IMR-90 (cell line): Measurements from ENCODE around the gene RHBDD1. TPM values are rescaled to one million over a fixed set of nuclear protein-coding genes. Genes with fewer than 3 reads are reported as not detected.

Source experiments
- ATAC-seq: fragments of 200-7000 bp; cut with Tn5 transposase; 2 replicates; pipeline ENCODE4 v1.9.1; 2020; ENCODE audit warnings: low read depth, mild to moderate bottlenecking, moderate library complexity
- BruUV-seq: library from RNA; stranded (reverse); fragments of 400-500 nt; replicated peaks from 2 replicates; lab custom pipeline; 2021; lab: Mats Ljungman, UMichigan
- CTCF ChIA-PET: fragments of 300-600 bp; formaldehyde crosslinking; extraction: SDS; loops from one replicate; lab custom pipeline; 2021; ENCODE audit warnings: antibody characterized with exemption; lab: Yijun Ruan, JAX
- POLR2A ChIA-PET: fragments of 300-600 bp; sonication (Branson Sonifier 250); formaldehyde crosslinking; loops from one replicate; lab custom pipeline; 2022; ENCODE audit warnings: antibody characterized with exemption; ENCODE audit not compliant: unreplicated experiment; lab: Charles Lee
- DNase-seq: peaks from one replicate; pipeline ENCODE4 v3.0.0; 2013
- H2AFZ ChIP-seq: replicated peaks from 2 replicates; pipeline ENCODE3; 2013; ENCODE audit warnings: low read length, mild to moderate bottlenecking; ENCODE audit not compliant: poor library complexity
- H2AK5ac ChIP-seq: 2 replicates; pipeline ENCODE4 v1.6.1; 2013; ENCODE audit warnings: low read depth, low read length, inconsistent platforms
- H2AK9ac ChIP-seq: replicated peaks from 2 replicates; pipeline ENCODE3; 2013; ENCODE audit warnings: mild to moderate bottlenecking, low read depth, low read length, moderate library complexity; ENCODE audit not compliant: poor library complexity
- H2BK120ac ChIP-seq: 2 replicates; pipeline ENCODE4 v1.6.1; 2013; ENCODE audit warnings: low read depth, low read length, inconsistent platforms
- H2BK15ac ChIP-seq: 3 replicates; pipeline ENCODE4 v1.6.1; 2013; ENCODE audit warnings: low read depth, low read length, inconsistent platforms
- H2BK20ac ChIP-seq: 2 replicates; pipeline ENCODE4 v1.6.1; 2013; ENCODE audit warnings: low read depth, mild to moderate bottlenecking, inconsistent platforms, low read length, moderate library complexity
- H2BK5ac ChIP-seq: 2 replicates; pipeline ENCODE4 v1.6.1; 2013; ENCODE audit warnings: mild to moderate bottlenecking, low read depth, low read length, inconsistent platforms; ENCODE audit not compliant: poor library complexity, severe bottlenecking
- H3K14ac ChIP-seq: replicated peaks from 2 replicates; pipeline ENCODE4 v1.6.1; 2013; ENCODE audit warnings: low read depth, low read length, inconsistent platforms
- H3K18ac ChIP-seq: 2 replicates; pipeline ENCODE4 v1.6.1; 2013; ENCODE audit warnings: low read depth, low read length, control low read depth
- H3K23ac ChIP-seq: 2 replicates; pipeline ENCODE4 v1.6.1; 2013; ENCODE audit warnings: low read depth, low read length, inconsistent platforms
- H3K27ac ChIP-seq: 2 replicates; pipeline ENCODE4 v1.5.1; 2013; ENCODE audit warnings: mild to moderate bottlenecking, control low read depth, low read length; ENCODE audit not compliant: insufficient read depth
- H3K27me3 ChIP-seq: 2 replicates; pipeline ENCODE4 v1.6.1; 2013; ENCODE audit warnings: low read length; ENCODE audit not compliant: control insufficient read depth, insufficient read depth
- H3K36me3 ChIP-seq: 2 replicates; pipeline ENCODE4 v1.6.1; 2013; ENCODE audit warnings: low read length, mixed read lengths; ENCODE audit not compliant: control insufficient read depth, insufficient read depth
- H3K4ac ChIP-seq: 2 replicates; pipeline ENCODE4 v1.6.1; 2013; ENCODE audit warnings: low read depth, low read length, inconsistent platforms
- H3K4me1 ChIP-seq: 2 replicates; pipeline ENCODE4 v1.6.1; 2013; ENCODE audit warnings: low read length, mixed read lengths; ENCODE audit not compliant: control insufficient read depth, insufficient read depth
- H3K4me2 ChIP-seq: 2 replicates; pipeline ENCODE4 v1.6.1; 2013; ENCODE audit warnings: low read depth, mild to moderate bottlenecking, control low read depth, low read length, moderate library complexity
- H3K4me3 ChIP-seq: 2 replicates; pipeline ENCODE4 v1.5.1; 2013; ENCODE audit warnings: low read depth, mild to moderate bottlenecking, control low read depth, low read length, moderate library complexity; ENCODE audit not compliant: insufficient read depth
- H3K56ac ChIP-seq: 2 replicates; pipeline ENCODE4 v1.6.1; 2013; ENCODE audit warnings: low read length, inconsistent platforms; ENCODE audit not compliant: insufficient read depth; ENCODE audit errors: extremely low read depth
- H3K79me1 ChIP-seq, 2 experiments: 2 replicates each; pipeline ENCODE4 v1.6.1; 2013; ENCODE audit warnings: low read length in 2 of 2, inconsistent platforms in 1 of 2, low read depth in 1 of 2
- H3K9ac ChIP-seq: 2 replicates; pipeline ENCODE4 v1.6.1; 2013; ENCODE audit warnings: low read depth, low read length, control low read depth
- H3K9me1 ChIP-seq: 2 replicates; pipeline ENCODE4 v1.6.1; 2013; ENCODE audit warnings: low read length, inconsistent platforms; ENCODE audit not compliant: insufficient read depth
- H3K9me3 ChIP-seq: 2 replicates; pipeline ENCODE4 v1.6.1; 2013; ENCODE audit warnings: low read length; ENCODE audit not compliant: control insufficient read depth, insufficient read depth
- H4K20me1 ChIP-seq: 2 replicates; pipeline ENCODE4 v1.6.1; 2013; ENCODE audit warnings: low read length, inconsistent platforms; ENCODE audit not compliant: insufficient read depth
- H4K5ac ChIP-seq: 2 replicates; pipeline ENCODE4 v1.6.1; 2013; ENCODE audit warnings: mild to moderate bottlenecking, low read depth, low read length, control low read depth
- H4K8ac ChIP-seq, 2 experiments: 2 replicates each; pipeline ENCODE4 v1.6.1; 2013; ENCODE audit warnings: low read depth in 2 of 2, low read length in 2 of 2, control low read depth in 1 of 2, inconsistent platforms in 1 of 2
- H4K91ac ChIP-seq: 2 replicates; pipeline ENCODE4 v1.6.1; 2013; ENCODE audit warnings: low read depth, low read length, inconsistent platforms; ENCODE audit not compliant: insufficient read depth
- RAD21 ChIP-seq: IDR thresholded peaks from 2 replicates; pipeline ENCODE4 v1.6.1; 2012; ENCODE audit warnings: low read length, improper control_type of control experiment
- USF2 ChIP-seq: fragments of 150-350 bp; IDR thresholded peaks from 2 replicates; pipeline ENCODE4 v1.6.1; 2017; ENCODE audit warnings: mild to moderate bottlenecking, antibody characterized with exemption, low read length, low read depth
- WGBS, 2 experiments: methylation state at CpG; one replicate each; pipeline versions ENCODE4 v1.1.5 to v1.1.7; 2013; ENCODE audit warnings: missing lambda C conversion rate in 2 of 2; ENCODE audit not compliant: insufficient read length in 1 of 2; ENCODE audit errors: extremely low coverage in 2 of 2; 5-methylcytosine and 5-hydroxymethylcytosine counted together
- dilution Hi-C: fragments of 300-500 bp; cut with HindIII; formaldehyde crosslinking; loops from one replicate; pipeline ENCODE4 v1.14.3; 2018; ENCODE audit warnings: low sequenced_read_pairs; ENCODE audit not compliant: unreplicated experiment
- in situ Hi-C: fragments of 300-500 bp; cut with MboI; formaldehyde crosslinking; loops from 3 replicates; pipeline ENCODE4 v1.14.3; 2019; ENCODE audit warnings: low sequenced_read_pairs, inconsistent platforms, mixed read lengths
- intact Hi-C: fragments of 100-400 bp; cut with micrococcal nuclease; formaldehyde crosslinking; loops from 2 replicates; pipeline ENCODE4 v1.10.0; 2022
- polyA plus RNA-seq, 3 experiments: library from polyadenylated mRNA; depleted of rRNA; stranded (reverse); fragments of >200 nt; gene quantifications; 2 replicates each; pipeline ENCODE4 v1.2.3, GENCODE V29; 2012; ENCODE audit warnings: low replicate concordance in 1 of 3
- total RNA-seq: library from RNA; depleted of rRNA; stranded (reverse); fragments of >200 nt; gene quantifications from 2 replicates; pipeline ENCODE4 v1.2.3, GENCODE V29; 2012

The RHBDD1 gene
- total and polyA plus RNA-seq, 2 of the 4 experiments (the other 2 are of a cell fraction) = 9.7 to 14.0 TPM

- POLR2A ChIA-PET = no interaction called here
- Histone ChIP-seq H4K8ac (no peak overlapping the region), H2AK9ac (no peak overlapping the region), H3K14ac (no peak overlapping the region), H3K36me3 (no peaks in the 10 kb centered on the region), H3K4ac (no peak overlapping the region), H2BK5ac (no peak overlapping the region), H3K9me1 (no peaks in the 10 kb centered on the region), H4K5ac (no peak overlapping the region), H2AFZ (no peak overlapping the region), H3K27me3 (no peaks in the 10 kb centered on the region), H3K9ac (no peak overlapping the region), H2BK15ac (no peak overlapping the region), H3K18ac (no peak overlapping the region), H3K4me3 (no peak overlapping the region), H3K9me3 (peaks cover 1% of the 10 kb centered on the region; the same call in 1 of the 2 replicates), H3K4me1 (no peaks in the 10 kb centered on the region), H3K4me2 (no peak overlapping the region), H3K27ac (no peak overlapping the region), H3K23ac (no peak overlapping the region), H4K20me1 (no peaks in the 10 kb centered on the region), H2BK120ac (no peak overlapping the region), H4K91ac (no peak overlapping the region), H2AK5ac (no peak overlapping the region), H3K79me1 (no peaks in the 10 kb centered on the region), H2BK20ac (no peak overlapping the region), H3K56ac (no peak overlapping the region)
- CTCF ChIA-PET = no interaction called here
- TF ChIP-seq USF2 (no peak), RAD21 (no peak)
- in situ Hi-C loops = no loop called here
- ATAC-seq (no peak), DNase-seq (no peak)
- dilution Hi-C loops = no loop called here
- BruUV-seq = no TSS peak
- intact Hi-C loops = no loop called here
- no CpG with 5 or more reads among the region's 16 CpGs for WGBS, 2 experiments
Measured at GRCh38 chr2:227006189-227006897, 170.5 kb downstream of the RHBDD1 start.
